GM23338 (cell line): Measurements from ENCODE around the gene NT5M. TPM values are rescaled to one million over a fixed set of nuclear protein-coding genes. Genes with fewer than 3 reads are reported as not detected.

Experiments
- ATAC-seq: fragments of 200-7000 bp; cut with Tn5 transposase; 3 replicates; pipeline ENCODE4 v1.9.1; 2020
- DNase-seq: peaks from one replicate; pipeline ENCODE4 v3.0.0-alpha.2; 2015; ENCODE audit warnings: low spot score
- H2AFZ ChIP-seq: fragments of 200-600 bp; sonication (generic); 2 replicates; pipeline ENCODE4 v1.8.0; 2016; ENCODE audit warnings: antibody characterized with exemption, mild to moderate bottlenecking, moderate library complexity
- H3F3A ChIP-seq: fragments of 200-600 bp; sonication (generic); replicated peaks from 2 replicates; pipeline ENCODE4 v1.8.0; 2017; ENCODE audit warnings: antibody characterized with exemption, mixed run types, low read depth
- H3K27ac ChIP-seq: fragments of 200-600 bp; sonication (generic); 2 replicates; pipeline ENCODE4 v1.6.1; 2016; ENCODE audit warnings: low read depth
- H3K27me3 ChIP-seq: fragments of 200-600 bp; sonication (generic); 2 replicates; pipeline ENCODE4 v1.8.0; 2016; ENCODE audit warnings: mild to moderate bottlenecking, mixed run types, moderate library complexity; ENCODE audit not compliant: insufficient read depth
- H3K36me3 ChIP-seq: fragments of 200-600 bp; sonication (generic); 2 replicates; pipeline ENCODE4 v1.8.0; 2016; ENCODE audit warnings: mild to moderate bottlenecking; ENCODE audit not compliant: insufficient read depth
- H3K4me1 ChIP-seq: fragments of 200-600 bp; sonication (generic); 2 replicates; pipeline ENCODE4 v1.8.0; 2016; ENCODE audit warnings: mild to moderate bottlenecking, moderate library complexity; ENCODE audit not compliant: insufficient read depth
- H3K4me2 ChIP-seq: fragments of 200-600 bp; sonication (generic); 2 replicates; pipeline ENCODE4 v1.7.1; 2017; ENCODE audit warnings: mixed run types
- H3K4me3 ChIP-seq: fragments of 200-600 bp; sonication (generic); 2 replicates; pipeline ENCODE4 v1.6.1; 2016; ENCODE audit warnings: mixed run types
- H3K79me2 ChIP-seq: fragments of 200-600 bp; sonication (generic); replicated peaks from 2 replicates; pipeline ENCODE4 v1.8.0; 2017; ENCODE audit warnings: mild to moderate bottlenecking; ENCODE audit not compliant: insufficient read depth
- H3K9me2 ChIP-seq: fragments of 200-600 bp; sonication (generic); 2 replicates; pipeline ENCODE4 v1.8.0; 2017; ENCODE audit not compliant: insufficient read depth
- H4K20me1 ChIP-seq: fragments of 200-600 bp; sonication (generic); replicated peaks from 2 replicates; pipeline ENCODE4 v1.8.0; 2017; ENCODE audit warnings: mild to moderate bottlenecking; ENCODE audit not compliant: insufficient read depth
- H3K27ac Mint-ChIP-seq: 2 replicates; pipeline ENCODE4 v1.8.0; 2020; ENCODE audit warnings: inconsistent platforms, mild to moderate bottlenecking, moderate library complexity, mixed read lengths
- H3K27me3 Mint-ChIP-seq: 3 replicates; pipeline ENCODE4 v1.8.0; 2022; ENCODE audit warnings: low read depth, mild to moderate bottlenecking, moderate library complexity, mixed read lengths, inconsistent platforms; ENCODE audit not compliant: insufficient read depth, poor library complexity
- H3K36me3 Mint-ChIP-seq: 3 replicates; pipeline ENCODE4 v1.8.0; 2021; ENCODE audit warnings: low read depth, mild to moderate bottlenecking, inconsistent platforms, moderate library complexity, mixed read lengths
- H3K4me1 Mint-ChIP-seq: 3 replicates; pipeline ENCODE4 v1.8.0; 2020; ENCODE audit warnings: mild to moderate bottlenecking, inconsistent platforms, mixed read lengths
- H3K4me3 Mint-ChIP-seq: 3 replicates; pipeline ENCODE4 v1.8.0; 2021; ENCODE audit warnings: moderate library complexity, mild to moderate bottlenecking, inconsistent platforms, mixed read lengths
- H3K9me3 Mint-ChIP-seq: 3 replicates; pipeline ENCODE4 v1.8.0; 2020; ENCODE audit warnings: moderate library complexity, mild to moderate bottlenecking, inconsistent platforms, mixed read lengths
- CREB1 ChIP-seq: fragments of 250-450 bp; sonication (Bioruptor Pico); IDR thresholded peaks from 2 replicates; pipeline ENCODE4 v1.5.0; 2020; ENCODE audit warnings: low read depth, mild to moderate bottlenecking, moderate library complexity
- CTCF ChIP-seq, 2 experiments: fragments of 200-600 bp in 1 of 2; sonication (generic) in 1 of 2; conservative IDR thresholded peaks; 2 replicates each; pipeline versions ENCODE4 v1.5.1 to v1.6.1; 2016 to 2017; ENCODE audit warnings: antibody characterized with exemption in 2 of 2, low read depth in 2 of 2, mild to moderate bottlenecking in 2 of 2, moderate library complexity in 1 of 2
- ETS1 ChIP-seq: IDR thresholded peaks from 2 replicates; pipeline ENCODE4 v1.6.1; 2016; ENCODE audit warnings: antibody characterized with exemption
- EZH2 ChIP-seq: fragments of 200-600 bp; sonication (generic); IDR thresholded peaks from one replicate; pipeline ENCODE4 v1.8.0; 2017; ENCODE audit warnings: antibody characterized with exemption, mild to moderate bottlenecking, low read depth; ENCODE audit not compliant: unreplicated experiment
- EZH2phosphoT487 ChIP-seq: fragments of 200-600 bp; sonication (generic); IDR thresholded peaks from one replicate; pipeline ENCODE4 v1.8.1; 2018; ENCODE audit warnings: antibody characterized with exemption; ENCODE audit not compliant: unreplicated experiment
- JUNB ChIP-seq: IDR thresholded peaks from one replicate; pipeline ENCODE4 v1.6.1; 2016; ENCODE audit warnings: antibody characterized with exemption; ENCODE audit not compliant: unreplicated experiment
- NANOG ChIP-seq: IDR thresholded peaks from 2 replicates; pipeline ENCODE4 v1.6.1; 2016; ENCODE audit warnings: antibody characterized with exemption, borderline replicate concordance
- POLR2AphosphoS5 ChIP-seq: IDR thresholded peaks from 2 replicates; pipeline ENCODE4 v1.6.1; 2016; ENCODE audit warnings: antibody characterized with exemption, low read depth
- REST ChIP-seq: IDR thresholded peaks from one replicate; pipeline ENCODE4 v1.6.1; 2018; ENCODE audit warnings: antibody characterized with exemption; ENCODE audit not compliant: unreplicated experiment
- STAT1 ChIP-seq: IDR thresholded peaks from one replicate; pipeline ENCODE4 v1.6.1; 2016; ENCODE audit warnings: antibody characterized with exemption; ENCODE audit not compliant: unreplicated experiment
- ZNF114 ChIP-seq: fragments of 250-450 bp; sonication (Bioruptor Pico); IDR thresholded peaks from 2 replicates; pipeline ENCODE4 v1.5.0; 2020; ENCODE audit warnings: mild to moderate bottlenecking, moderate library complexity
- ZNF331 ChIP-seq: fragments of 250-450 bp; sonication (Bioruptor Pico); IDR thresholded peaks from 2 replicates; pipeline ENCODE4 v1.5.0; 2020; ENCODE audit warnings: low read depth, mild to moderate bottlenecking, moderate library complexity
- ZNF462 ChIP-seq: fragments of 250-450 bp; sonication (Bioruptor Pico); IDR thresholded peaks from 2 replicates; pipeline ENCODE4 v1.5.0; 2020; ENCODE audit warnings: mild to moderate bottlenecking, moderate library complexity
- polyA plus RNA-seq: library from polyadenylated mRNA; unstranded; fragments of >200 nt; fragmentation: Nextera tagmentation; extraction: Ambion mirVana; gene quantifications from 2 replicates; pipeline ENCODE4 v1.2.1, GENCODE V29; 2016
- total RNA-seq: library from RNA; depleted of rRNA; stranded (reverse); fragments of >200 nt; shearing (Covaris generic); gene quantifications from 2 replicates; pipeline ENCODE4 v1.2.3, GENCODE V29; 2014

The NT5M gene
- total and polyA plus RNA-seq, 2 experiments from 2014 or later = 6.0 to 10.6 TPM

GRCh38 chr17:17348872-17349723 lies 45.9 kb downstream of the NT5M start:
- Mint-ChIP-seq H3K9me3 (no peaks in the 10 kb centered on the region), H3K27me3 (peaks cover 10% of the 10 kb centered on the region), H3K4me3 (no peak overlapping the region), H3K36me3 (no peaks in the 10 kb centered on the region), H3K27ac (no peak overlapping the region), H3K4me1 (peaks cover 4% of the 10 kb centered on the region)
- DNase-seq = no peak
- Histone ChIP-seq H3K4me2 (no peak overlapping the region), H3K27ac (no peak overlapping the region), H3K36me3 (no peaks in the 10 kb centered on the region), H2AFZ (no peak overlapping the region), H3K4me1 (0 out of 2 replicates have a peak, but pooled peaks cover 5% of the 10 kb centered on the region), H3K27me3 (no peaks in the 10 kb centered on the region), H3K4me3 (no peak overlapping the region), H4K20me1 (no peaks in the 10 kb centered on the region), H3K79me2 (no peaks in the 10 kb centered on the region), H3F3A (no peaks in the 10 kb centered on the region), H3K9me2 (no peaks in the 10 kb centered on the region)
- no peak for ATAC-seq
- TF ChIP-seq POLR2AphosphoS5 = no peak
- TF ChIP-seq NANOG = no peak
- TF ChIP-seq STAT1 = no peak
- TF ChIP-seq CREB1 (CRISPR knock-in tag) = no peak
- TF ChIP-seq JUNB = no peak
- no peak for TF ChIP-seq CTCF (conservative IDR thresholded peaks at IDR 0.05; ENCODE audit: low read depth in 2 of 2)
- no peak for TF ChIP-seq ZNF114 (CRISPR knock-in tag)
- no peak for TF ChIP-seq ZNF331 (CRISPR knock-in tag)
- no peak for TF ChIP-seq EZH2phosphoT487
- TF ChIP-seq REST = no peak
- TF ChIP-seq ZNF462 (CRISPR knock-in tag) = no peak
- no peak for TF ChIP-seq EZH2
- no peak for TF ChIP-seq ETS1
